ENCODE measurements around the gene NAT9. TPM values are rescaled to one million over a fixed set of nuclear protein-coding genes. Genes with fewer than 3 reads are reported as not detected.
A peak's percentile ranks its signal among the peaks of the same experiment; 100 is the strongest.

The NAT9 gene
- total and polyA plus RNA-seq, 2 of the 4 experiments (the other 2 are of a cell fraction), result 48.9 to 62.0 TPM

- no peaks in the 10 kb centered on the region for H3K27me3 ChIP-seq (ENCODE audit: control insufficient read depth, insufficient read depth, low read length)
- no peak for TF ChIP-seq MXI1 (IDR thresholded peaks at IDR 0.05; ENCODE audit: borderline replicate concordance, low read depth, low read length)
- no peak for TF ChIP-seq POLR2A (IDR thresholded peaks at IDR 0.05; ENCODE audit: low read depth, low read length)
- TF ChIP-seq RFX5 (IDR thresholded peaks at IDR 0.05; ENCODE audit: low read depth, low read length), result no peak
- TF ChIP-seq USF2 (IDR thresholded peaks at IDR 0.05; ENCODE audit: low read depth, low read length), result no peak
- no peak for TF ChIP-seq MAZ (IDR thresholded peaks at IDR 0.05; ENCODE audit: borderline replicate concordance, low read depth, low read length)
- TF ChIP-seq MAFK (IDR thresholded peaks at IDR 0.05; ENCODE audit: low read depth, low read length), result no peak
- 0 out of 2 replicates have a peak, but pooled peaks have one; percentile 8 for TF ChIP-seq CTCF (conservative IDR thresholded peaks at IDR 0.05; ENCODE audit: low read depth, low read length)
- TF ChIP-seq FOS (IDR thresholded peaks at IDR 0.05; ENCODE audit: low read depth, low read length), result no peak
- BruUV-seq (replicated peaks), result no TSS peak
- no peak overlapping the region for H2AK5ac ChIP-seq (ENCODE audit: low read depth, low read length)
- dilution Hi-C loops (cut with HindIII; ENCODE audit: low sequenced_read_pairs, unreplicated experiment), result no loop called here
- H2BK120ac ChIP-seq (ENCODE audit: low read depth, low read length), result no peak overlapping the region
- H4K8ac ChIP-seq (ENCODE audit: low read depth in 2 of 2, low read length in 2 of 2), result no peak overlapping the region
- H2BK5ac ChIP-seq (ENCODE audit: low read depth, low read length, poor library complexity, severe bottlenecking), result no peak overlapping the region
- no peak overlapping the region for H2AFZ ChIP-seq (replicated peaks; ENCODE audit: low read length, poor library complexity)
- no peak overlapping the region for H3K18ac ChIP-seq (ENCODE audit: low read depth, low read length)
- H3K4ac ChIP-seq (ENCODE audit: low read depth, low read length), result no peak overlapping the region
- no peak overlapping the region for H3K23ac ChIP-seq (ENCODE audit: low read depth, low read length)
- H3K9me3 ChIP-seq (ENCODE audit: control insufficient read depth, insufficient read depth, low read length), result no peaks in the 10 kb centered on the region
- no peak overlapping the region for H2AK9ac ChIP-seq (replicated peaks; ENCODE audit: low read depth, low read length, poor library complexity)
- in situ Hi-C loops (cut with MboI; ENCODE audit: low sequenced_read_pairs), result no loop called here
- H2BK15ac ChIP-seq (ENCODE audit: low read depth, low read length), result no peak overlapping the region
- no peak overlapping the region for H2BK20ac ChIP-seq (ENCODE audit: low read depth, low read length)
- H4K91ac ChIP-seq (ENCODE audit: insufficient read depth, low read depth, low read length), result no peak overlapping the region
- intact Hi-C loops (cut with micrococcal nuclease), result no loop called here
- H3K9ac ChIP-seq (ENCODE audit: low read depth, low read length), result no peak overlapping the region
- 80% methylated on average over 1 of the region's 15 CpGs; no CpG with 5 or more reads in 1 of the 2 experiments for WGBS, 2 experiments (ENCODE audit: extremely low coverage in 2 of 2, insufficient read length in 1 of 2)
- no peaks in the 10 kb centered on the region for H3K4me1 ChIP-seq (ENCODE audit: control insufficient read depth, insufficient read depth, low read length)
- POLR2A ChIA-PET (ENCODE audit: unreplicated experiment), result no interaction called here
- no peak overlapping the region for H3K14ac ChIP-seq (replicated peaks; ENCODE audit: low read depth, low read length)
- H4K20me1 ChIP-seq (ENCODE audit: insufficient read depth, low read length), result no peaks in the 10 kb centered on the region
- H3K56ac ChIP-seq (ENCODE audit: extremely low read depth, insufficient read depth, low read length), result no peak overlapping the region
- H3K36me3 ChIP-seq (ENCODE audit: control insufficient read depth, insufficient read depth, low read length), result peaks cover 10% of the 10 kb centered on the region
- H3K79me1 ChIP-seq (ENCODE audit: low read depth in 1 of 2, low read length in 2 of 2), result no peaks in the 10 kb centered on the region
- 0 out of 2 replicates have a peak, but pooled peaks cover 3% of the 10 kb centered on the region for H3K9me1 ChIP-seq (ENCODE audit: insufficient read depth, low read length)
- H3K4me3 ChIP-seq (ENCODE audit: insufficient read depth, low read depth, low read length), result no peak overlapping the region
- DNase-seq, result no peak
- no peak for ATAC-seq (ENCODE audit: low read depth)
- CTCF ChIA-PET, result no interaction called here
- H3K27ac ChIP-seq (ENCODE audit: insufficient read depth, low read length), result no peak overlapping the region
- no peak overlapping the region for H3K4me2 ChIP-seq (ENCODE audit: low read depth, low read length)
- no peak overlapping the region for H4K5ac ChIP-seq (ENCODE audit: low read depth, low read length)
Observed at GRCh38 chr17:74815550-74816370, 39.6 kb upstream of the NAT9 start.

All from IMR-90 (cell line).